Esophagus muscularis mucosa (tissue), 4 donors: ENCODE results near the gene APOC3.

Source experiments
- CTCF ChIP-seq, 3 experiments: fragments of 200-600 bp in 2 of 3; fragments of 450-650 bp in 1 of 3; sonication (generic) in 2 of 3; IDR thresholded peaks; one replicate each; pipeline ENCODE4 v1.5.1; 2017 to 2019; ENCODE audit warnings: antibody characterized with exemption in 3 of 3, mild to moderate bottlenecking in 2 of 3, moderate library complexity in 1 of 3
- EP300 ChIP-seq: sonication (generic); formaldehyde crosslinking; IDR thresholded peaks from one replicate; pipeline ENCODE4 v1.6.1; 2017; ENCODE audit warnings: antibody characterized with exemption
- POLR2A ChIP-seq: fragments of 450-650 bp; IDR thresholded peaks from one replicate; pipeline ENCODE4 v1.6.1; 2017; ENCODE audit warnings: antibody characterized with exemption, moderate library complexity, mild to moderate bottlenecking, low read depth
- POLR2AphosphoS5 ChIP-seq, 2 donors: sonication (generic); formaldehyde crosslinking; IDR thresholded peaks; one replicate each; pipeline ENCODE4 v1.6.1; 2017; ENCODE audit warnings: antibody characterized with exemption in 2 of 2

GRCh38 chr11:116792144-116792868, 37.4 kb upstream of the APOC3 start:
- no peak for TF ChIP-seq CTCF (IDR thresholded peaks at IDR 0.05)
- no peak for TF ChIP-seq POLR2AphosphoS5 (IDR thresholded peaks at IDR 0.05)
- TF ChIP-seq POLR2A: no peak
- no peak for TF ChIP-seq EP300
